ENCODE measurements around the gene SKIDA1. TPM values are rescaled to one million over a fixed set of nuclear protein-coding genes. Genes with fewer than 3 reads are reported as not detected.
A peak's percentile ranks its signal among the peaks of the same experiment; 100 is the strongest.

The SKIDA1 gene
- total and polyA plus RNA-seq, 2 of the 4 experiments (the other 2 are of a cell fraction) = 0.36 to 0.72 TPM

DNA sequence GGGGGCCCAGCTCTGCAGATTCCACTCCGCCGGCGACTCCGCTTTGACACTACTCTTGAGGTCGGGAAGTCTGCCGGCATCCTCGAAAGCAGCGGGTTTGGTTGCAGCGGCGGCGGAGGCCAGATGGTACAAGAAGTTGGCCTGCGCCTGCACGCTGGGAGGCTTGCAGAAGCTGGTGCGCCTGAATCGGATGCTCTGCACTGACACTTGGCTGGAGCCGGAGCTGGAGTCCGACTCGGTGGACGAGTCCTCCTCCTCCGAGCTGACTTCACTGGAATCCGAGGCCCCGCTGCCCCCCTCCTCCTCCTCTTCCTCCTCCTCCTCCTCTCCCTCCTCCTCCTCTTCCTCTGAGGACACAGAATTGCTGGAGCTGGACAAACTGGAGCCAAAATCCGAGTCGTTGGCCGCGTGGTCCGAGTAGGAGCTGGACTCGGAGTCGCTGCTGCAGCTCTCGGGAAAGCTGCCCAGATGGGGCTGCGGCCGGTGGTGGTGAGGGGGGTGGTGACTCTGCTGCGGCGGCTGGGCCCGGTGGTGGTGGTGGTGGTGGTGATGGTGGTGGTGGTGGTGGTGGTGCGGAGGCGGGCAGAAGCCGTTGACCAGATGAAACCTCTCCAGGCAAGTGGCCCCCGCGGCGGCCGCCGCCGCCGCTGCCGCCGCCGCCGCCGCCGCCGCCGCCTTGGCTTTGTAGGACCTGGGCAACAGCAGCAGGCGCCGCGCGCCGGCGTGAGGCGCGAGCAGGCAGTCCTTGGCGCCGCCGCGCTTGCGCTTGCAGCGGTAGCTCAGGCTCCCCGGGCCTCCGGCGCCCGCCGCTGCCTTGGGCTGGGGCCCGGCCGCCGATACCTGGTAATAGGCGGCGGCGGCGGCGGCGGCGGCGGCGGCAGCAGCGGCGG, 9.0 kb downstream of the SKIDA1 start:
- DNase-seq = peak; percentile 78
- Histone ChIP-seq H3K4ac (ENCODE audit: low read depth, low read length) (peak overlapping the region; percentile 64; the same call in 1 of the 2 replicates), H4K20me1 (ENCODE audit: insufficient read depth, low read length) (no peaks in the 10 kb centered on the region), H2AK9ac (replicated peaks; ENCODE audit: low read depth, low read length, poor library complexity) (no peak overlapping the region), H4K8ac (ENCODE audit: low read depth in 2 of 2, low read length in 2 of 2) (peak overlapping the region in 1 of 2 experiments; percentile 29; a peak in 1 of 4 replicates), H3K56ac (ENCODE audit: extremely low read depth, insufficient read depth, low read length) (peak overlapping the region; percentile 24; the same call in 1 of the 2 replicates), H2BK5ac (ENCODE audit: low read depth, low read length, poor library complexity, severe bottlenecking) (peak overlapping the region; percentile 10), H3K23ac (ENCODE audit: low read depth, low read length) (peak overlapping the region; percentile 83; the same call in 1 of the 2 replicates), H3K27ac (ENCODE audit: insufficient read depth, low read length) (peak overlapping the region; percentile 71), H3K4me1 (ENCODE audit: control insufficient read depth, insufficient read depth, low read length) (peaks cover 2% of the 10 kb centered on the region; the same call in 1 of the 2 replicates), H3K4me3 (ENCODE audit: insufficient read depth, low read depth, low read length) (peak overlapping the region; percentile 95), H3K4me2 (ENCODE audit: low read depth, low read length) (peak overlapping the region; percentile 71), H3K9me1 (ENCODE audit: insufficient read depth, low read length) (no peaks in the 10 kb centered on the region), H3K79me1 (ENCODE audit: low read depth in 1 of 2, low read length in 2 of 2) (peaks cover 0 to 3% of the 10 kb centered on the region in 2 experiments; a peak in 1 of 4 replicates), H3K9me3 (ENCODE audit: control insufficient read depth, insufficient read depth, low read length) (no peaks in the 10 kb centered on the region), H2BK120ac (ENCODE audit: low read depth, low read length) (peak overlapping the region; percentile 46; the same call in 1 of the 2 replicates), H2BK15ac (ENCODE audit: low read depth, low read length) (no peak overlapping the region), H2BK20ac (ENCODE audit: low read depth, low read length) (no peak overlapping the region), H3K14ac (replicated peaks; ENCODE audit: low read depth, low read length) (0 out of 2 replicates have a peak overlapping the region, but pooled peaks have one; percentile 30), H4K91ac (ENCODE audit: insufficient read depth, low read depth, low read length) (peak overlapping the region; percentile 24; the same call in 1 of the 2 replicates), H3K27me3 (ENCODE audit: control insufficient read depth, insufficient read depth, low read length) (no peaks in the 10 kb centered on the region), H3K36me3 (ENCODE audit: control insufficient read depth, insufficient read depth, low read length) (no peaks in the 10 kb centered on the region), H2AFZ (replicated peaks; ENCODE audit: low read length, poor library complexity) (peak overlapping the region; percentile 95), H4K5ac (ENCODE audit: low read depth, low read length) (0 out of 2 replicates have a peak overlapping the region, but pooled peaks have one; percentile 4), H2AK5ac (ENCODE audit: low read depth, low read length) (no peak overlapping the region), H3K9ac (ENCODE audit: low read depth, low read length) (peak overlapping the region; percentile 64), H3K18ac (ENCODE audit: low read depth, low read length) (peak overlapping the region; percentile 10; the same call in 1 of the 2 replicates)
- BruUV-seq (replicated peaks) = no TSS peak
- WGBS, 2 experiments (ENCODE audit: extremely low coverage in 2 of 2, insufficient read length in 1 of 2) = 0% methylated on average over 25 of the region's 86 CpGs; no CpG with 5 or more reads in 1 of the 2 experiments
- ChIA-PET POLR2A (ENCODE audit: unreplicated experiment) (interaction anchor here (0.5 to 1.4 kb wide), 3 partner anchors 9 to 902 kb away, joined by 3 read pairs; partner anchors contain the start of gene SKIDA1), CTCF (interaction anchor here (0.7 to 1.7 kb wide), 3 partner anchors 20 to 215 kb away, joined by 3 read pairs; no protein-coding TSS in a partner anchor)
- peak; percentile 62 for ATAC-seq (ENCODE audit: low read depth)
- 0 out of 2 replicates have a peak, but pooled peaks have one; percentile 21 for TF ChIP-seq MXI1 (IDR thresholded peaks at IDR 0.05; ENCODE audit: borderline replicate concordance, low read depth, low read length)
- peak; percentile 10; the same call in 1 of the 2 replicates for TF ChIP-seq RAD21 (IDR thresholded peaks at IDR 0.05; ENCODE audit: low read length)
- TF ChIP-seq, protein P1, sequence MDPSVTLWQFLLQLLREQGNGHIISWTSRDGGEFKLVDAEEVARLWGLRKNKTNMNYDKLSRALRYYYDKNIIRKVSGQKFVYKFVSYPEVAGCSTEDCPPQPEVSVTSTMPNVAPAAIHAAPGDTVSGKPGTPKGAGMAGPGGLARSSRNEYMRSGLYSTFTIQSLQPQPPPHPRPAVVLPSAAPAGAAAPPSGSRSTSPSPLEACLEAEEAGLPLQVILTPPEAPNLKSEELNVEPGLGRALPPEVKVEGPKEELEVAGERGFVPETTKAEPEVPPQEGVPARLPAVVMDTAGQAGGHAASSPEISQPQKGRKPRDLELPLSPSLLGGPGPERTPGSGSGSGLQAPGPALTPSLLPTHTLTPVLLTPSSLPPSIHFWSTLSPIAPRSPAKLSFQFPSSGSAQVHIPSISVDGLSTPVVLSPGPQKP (IDR thresholded peaks at IDR 0.05; ENCODE audit: borderline replicate concordance, low read depth, low read length) = no peak
- in situ Hi-C loops (cut with MboI; ENCODE audit: low sequenced_read_pairs) = loop anchor here (25.0 kb wide), 3 partner anchors 796 to 1096 kb away; partner anchors contain the start of genes BMI1 and COMMD3
- intact Hi-C loops (cut with micrococcal nuclease) = loop anchor here (1.0 to 5.0 kb wide), 3 partner anchors 18 to 216 kb away; partner anchors contain the start of gene MLLT10
- dilution Hi-C loops (cut with HindIII; ENCODE audit: low sequenced_read_pairs, unreplicated experiment) = no loop called here
